Activated T-cell treated with anti-CD3 and anti-CD28 coated beads for 48 hours (primary cell): ENCODE data around the gene TMEM132A.
"Not testable (repeated sequence)": the region's sequence is repeated elsewhere in the genome, so short reads cannot be mapped to it uniquely, and the experiment has no call there.

Experiments
- DNase-seq: peaks from one replicate; pipeline ENCODE4 v3.0.0-alpha.2; 2020; ENCODE audit warnings: low read depth

Gene TMEM132A

GRCh38 chr11:60957188-60957587 lies 32.9 kb downstream of the TMEM132A start:
- no peak for DNase-seq

GRCh38 chr11:60959431-60959830 lies 35.2 kb downstream of the TMEM132A start:
- DNase-seq, result no peak

- DNase-seq, result no peak
These were observed 36.1 kb downstream of the TMEM132A start for GRCh38 chr11:60960405-60960804.

GRCh38 chr11:60964801-60965200 lies 40.5 kb downstream of the TMEM132A start:
- no peak for DNase-seq

GRCh38 chr11:60966890-60967289 lies 42.6 kb downstream of the TMEM132A start:
- no peak for DNase-seq

GRCh38 chr11:60968223-60968622 lies 44.0 kb downstream of the TMEM132A start:
- DNase-seq, result no peak

- DNase-seq, result peak; percentile 77
These were observed 46.1 kb downstream of the TMEM132A start for GRCh38 chr11:60970369-60970774.

GRCh38 chr11:60970890-60971289 lies 46.6 kb downstream of the TMEM132A start:
- DNase-seq, result no peak

- DNase-seq, result no peak
These were observed 47.3 kb downstream of the TMEM132A start, which contains the start of gene CD6 for GRCh38 chr11:60971520-60971919. CD6 (plus strand) TSS chr11:60971680; CDS start chr11:60971866, 186 bp downstream.

GRCh38 chr11:60972182-60973030 lies 48.1 kb downstream of the TMEM132A start:
- DNase-seq, result no peak

GRCh38 chr11:60973699-60974098 lies 49.4 kb downstream of the TMEM132A start:
- no peak for DNase-seq

GRCh38 chr11:60974316-60974715 lies 50.1 kb downstream of the TMEM132A start:
- DNase-seq, result not testable (repeated sequence)

GRCh38 chr11:60974726-60975125 lies 50.5 kb downstream of the TMEM132A start:
- no peak for DNase-seq

GRCh38 chr11:60977224-60977623 lies 53.0 kb downstream of the TMEM132A start:
- DNase-seq, result no peak

- DNase-seq, result no peak
These were observed 53.6 kb downstream of the TMEM132A start for GRCh38 chr11:60977836-60978235.

- peak; percentile 78 for DNase-seq
These were observed 54.5 kb downstream of the TMEM132A start for GRCh38 chr11:60978546-60979380.

GRCh38 chr11:60981515-60981914 lies 57.3 kb downstream of the TMEM132A start:
- no peak for DNase-seq

- DNase-seq, result no peak
These were observed 57.9 kb downstream of the TMEM132A start for GRCh38 chr11:60982184-60982583.

- DNase-seq, result no peak
These were observed 59.9 kb downstream of the TMEM132A start for GRCh38 chr11:60984149-60984548.

GRCh38 chr11:60984636-60985035 lies 60.4 kb downstream of the TMEM132A start:
- no peak for DNase-seq

GRCh38 chr11:60985501-60985900 lies 61.2 kb downstream of the TMEM132A start:
- DNase-seq, result no peak

GRCh38 chr11:60985991-60986915 lies 62.0 kb downstream of the TMEM132A start:
- peak; percentile 81 for DNase-seq
